Osteocyte (in vitro differentiated cells): Measurements from ENCODE around the gene MAP3K14. TPM values are rescaled to one million over a fixed set of nuclear protein-coding genes. Genes with fewer than 3 reads are reported as not detected.

ENCODE experiments used
- DNase-seq: peaks from one replicate; pipeline ENCODE4 v3.0.0; 2021; ENCODE audit warnings: mixed read lengths; ENCODE audit not compliant: unreplicated experiment; ENCODE audit errors: extremely low spot score
- H3K27ac Mint-ChIP-seq: one replicate; pipeline ENCODE4 v1.8.0; 2021; ENCODE audit warnings: mild to moderate bottlenecking, mixed read lengths; ENCODE audit not compliant: unreplicated experiment
- H3K27me3 Mint-ChIP-seq: one replicate; pipeline ENCODE4 v1.8.0; 2021; ENCODE audit warnings: mixed read lengths; ENCODE audit not compliant: unreplicated experiment
- H3K36me3 Mint-ChIP-seq: one replicate; pipeline ENCODE4 v1.8.0; 2021; ENCODE audit warnings: mixed read lengths; ENCODE audit not compliant: unreplicated experiment
- H3K4me1 Mint-ChIP-seq: one replicate; pipeline ENCODE4 v1.8.0; 2021; ENCODE audit warnings: mixed read lengths; ENCODE audit not compliant: unreplicated experiment
- H3K4me3 Mint-ChIP-seq: one replicate; pipeline ENCODE4 v1.8.0; 2021; ENCODE audit warnings: mild to moderate bottlenecking, moderate library complexity, mixed read lengths; ENCODE audit not compliant: unreplicated experiment
- H3K9me3 Mint-ChIP-seq: one replicate; pipeline ENCODE4 v1.8.0; 2021; ENCODE audit warnings: mixed read lengths; ENCODE audit not compliant: unreplicated experiment
- total RNA-seq: library from RNA; stranded (reverse); gene quantifications from 2 replicates; pipeline ENCODE4 v1.2.1, GENCODE V29; 2021
- TF ChIP-seq, protein P1 (sequence below): fragments of 200-600 bp; sonication (generic); IDR thresholded peaks from 2 replicates; pipeline ENCODE4 v1.5.0; 2021; ENCODE audit warnings: antibody characterized with exemption, mild to moderate bottlenecking, moderate library complexity

MAP3K14 gene
- total RNA-seq, 1 donor from 2014 or later: 13.2 TPM

DNA sequence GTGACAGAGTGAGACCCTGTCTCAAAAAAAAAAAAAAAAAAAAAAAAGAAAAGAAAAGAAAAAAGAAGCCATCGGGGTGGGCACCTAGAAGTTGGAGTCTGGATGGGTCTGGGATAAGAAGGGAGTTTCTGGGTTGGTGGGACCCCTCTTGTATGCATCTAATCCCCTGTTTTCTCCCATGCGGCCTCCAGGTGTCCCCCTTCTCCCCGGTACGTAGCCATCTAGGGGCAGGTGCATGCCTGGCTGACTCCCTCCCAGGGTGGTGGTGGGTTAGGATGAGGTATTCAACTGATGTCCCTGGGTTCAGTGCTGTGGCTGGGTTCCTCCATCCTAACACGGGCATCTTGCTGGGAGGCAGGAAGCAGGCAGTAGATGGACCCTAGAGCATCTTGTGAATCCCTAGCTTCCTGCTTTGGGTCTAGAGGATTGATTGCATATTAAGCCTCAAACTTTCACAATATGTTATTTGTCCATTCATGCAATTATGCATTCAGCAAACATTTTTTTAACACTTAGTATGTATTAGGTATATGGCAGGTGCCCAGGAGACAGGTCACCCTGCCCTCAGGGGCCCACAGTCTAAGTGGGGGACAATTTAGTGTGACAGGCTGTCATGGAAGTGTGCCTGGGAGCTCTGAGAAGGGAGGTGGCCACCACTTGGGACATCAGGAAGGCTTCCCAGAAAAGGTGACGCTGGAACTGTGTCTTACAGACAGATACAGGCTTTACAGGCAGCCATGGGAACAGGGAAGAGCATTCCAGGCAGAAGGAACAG, 82.0 kb downstream of the MAP3K14 start:
- Mint-ChIP-seq H3K27ac (no peak overlapping the region), H3K4me1 (peaks cover 13% of the 10 kb centered on the region), H3K9me3 (no peaks in the 10 kb centered on the region), H3K36me3 (no peaks in the 10 kb centered on the region), H3K4me3 (no peak overlapping the region), H3K27me3 (peaks cover 3% of the 10 kb centered on the region)
- DNase-seq: no peak
- TF ChIP-seq, protein P1, sequence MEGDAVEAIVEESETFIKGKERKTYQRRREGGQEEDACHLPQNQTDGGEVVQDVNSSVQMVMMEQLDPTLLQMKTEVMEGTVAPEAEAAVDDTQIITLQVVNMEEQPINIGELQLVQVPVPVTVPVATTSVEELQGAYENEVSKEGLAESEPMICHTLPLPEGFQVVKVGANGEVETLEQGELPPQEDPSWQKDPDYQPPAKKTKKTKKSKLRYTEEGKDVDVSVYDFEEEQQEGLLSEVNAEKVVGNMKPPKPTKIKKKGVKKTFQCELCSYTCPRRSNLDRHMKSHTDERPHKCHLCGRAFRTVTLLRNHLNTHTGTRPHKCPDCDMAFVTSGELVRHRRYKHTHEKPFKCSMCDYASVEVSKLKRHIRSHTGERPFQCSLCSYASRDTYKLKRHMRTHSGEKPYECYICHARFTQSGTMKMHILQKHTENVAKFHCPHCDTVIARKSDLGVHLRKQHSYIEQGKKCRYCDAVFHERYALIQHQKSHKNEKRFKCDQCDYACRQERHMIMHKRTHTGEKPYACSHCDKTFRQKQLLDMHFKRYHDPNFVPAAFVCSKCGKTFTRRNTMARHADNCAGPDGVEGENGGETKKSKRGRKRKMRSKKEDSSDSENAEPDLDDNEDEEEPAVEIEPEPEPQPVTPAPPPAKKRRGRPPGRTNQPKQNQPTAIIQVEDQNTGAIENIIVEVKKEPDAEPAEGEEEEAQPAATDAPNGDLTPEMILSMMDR: peak; percentile 37

DNA sequence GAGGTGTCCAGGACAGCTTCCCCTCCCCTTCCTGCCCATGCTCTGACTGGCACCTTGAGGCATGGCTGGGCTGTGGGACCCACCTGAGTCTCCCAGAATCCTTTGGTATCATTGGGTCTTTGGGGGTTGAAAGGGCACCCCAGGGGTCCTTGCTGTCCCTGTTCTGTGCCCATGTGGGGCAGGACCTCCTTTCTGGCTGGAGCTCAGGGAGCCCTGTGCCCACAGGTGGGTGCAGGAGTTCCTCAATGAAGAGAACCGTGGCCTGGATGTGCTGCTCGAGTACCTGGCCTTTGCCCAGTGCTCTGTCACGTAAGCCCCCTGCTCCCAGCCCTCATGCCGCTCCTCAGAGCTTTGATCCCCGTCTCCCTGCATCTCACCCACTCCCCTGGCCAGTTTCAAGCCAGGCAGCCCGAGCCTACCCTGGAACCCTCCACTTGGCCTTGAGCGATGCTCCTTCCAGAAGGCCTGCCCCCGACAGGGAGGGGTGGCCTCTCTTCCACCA, 83.3 kb downstream of the MAP3K14 start:
- no peak for DNase-seq
- H3K4me1 Mint-ChIP-seq: peaks cover 24% of the 10 kb centered on the region
- H3K4me3 Mint-ChIP-seq: no peak overlapping the region
- no peaks in the 10 kb centered on the region for H3K36me3 Mint-ChIP-seq
- peaks cover 3% of the 10 kb centered on the region for H3K27me3 Mint-ChIP-seq
- no peaks in the 10 kb centered on the region for H3K9me3 Mint-ChIP-seq
- H3K27ac Mint-ChIP-seq: no peak overlapping the region
- TF ChIP-seq, protein P1: no peak

DNA sequence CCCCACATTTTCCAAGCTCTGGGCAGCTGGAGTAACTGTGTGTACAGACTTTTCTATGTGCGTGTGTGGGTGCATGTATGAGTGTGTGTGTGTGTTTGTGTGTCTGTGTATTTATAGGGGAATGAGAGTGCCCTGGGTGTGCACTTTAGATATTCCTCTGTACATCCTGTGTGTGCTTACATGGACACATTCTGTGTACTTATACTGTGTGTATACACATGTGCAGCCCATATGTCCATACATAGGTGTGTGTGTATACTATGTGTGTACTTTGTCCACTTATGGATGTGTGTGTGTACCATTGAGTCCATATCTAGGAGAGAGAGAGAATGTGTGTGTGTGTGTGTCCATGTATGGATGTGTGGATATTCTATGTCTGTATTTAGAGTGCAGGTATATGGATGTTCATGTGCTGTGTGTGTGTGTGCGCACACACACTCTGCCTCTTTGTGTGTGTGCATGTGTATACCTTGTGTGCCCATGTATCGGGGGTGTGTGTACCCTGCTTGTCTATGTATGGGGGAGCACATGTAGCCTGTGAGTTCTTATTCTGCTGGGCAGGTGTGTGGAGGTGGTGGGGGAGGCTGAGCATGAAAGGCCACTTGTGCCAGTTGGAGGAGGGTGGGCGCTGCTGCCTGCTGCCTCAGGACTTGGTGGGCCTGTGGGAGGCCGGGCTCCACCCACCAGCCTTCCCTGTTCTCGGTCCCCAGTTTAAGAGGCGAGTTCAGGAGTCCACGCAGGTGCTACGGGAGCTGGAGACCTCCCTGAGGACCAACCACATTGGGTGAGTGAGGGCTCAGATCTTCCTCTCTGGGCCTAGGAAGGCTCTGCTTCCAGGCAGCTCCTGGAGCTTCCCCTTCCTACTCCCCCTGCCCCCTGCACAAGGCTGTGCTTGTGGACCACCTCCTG, 84.1 kb downstream of the MAP3K14 start:
- TF ChIP-seq, protein P1: no peak
- Mint-ChIP-seq H3K27me3 (peaks cover 3% of the 10 kb centered on the region), H3K4me3 (no peak overlapping the region), H3K4me1 (peaks cover 27% of the 10 kb centered on the region), H3K36me3 (no peaks in the 10 kb centered on the region), H3K27ac (no peak overlapping the region), H3K9me3 (no peaks in the 10 kb centered on the region)
- no peak for DNase-seq

DNA sequence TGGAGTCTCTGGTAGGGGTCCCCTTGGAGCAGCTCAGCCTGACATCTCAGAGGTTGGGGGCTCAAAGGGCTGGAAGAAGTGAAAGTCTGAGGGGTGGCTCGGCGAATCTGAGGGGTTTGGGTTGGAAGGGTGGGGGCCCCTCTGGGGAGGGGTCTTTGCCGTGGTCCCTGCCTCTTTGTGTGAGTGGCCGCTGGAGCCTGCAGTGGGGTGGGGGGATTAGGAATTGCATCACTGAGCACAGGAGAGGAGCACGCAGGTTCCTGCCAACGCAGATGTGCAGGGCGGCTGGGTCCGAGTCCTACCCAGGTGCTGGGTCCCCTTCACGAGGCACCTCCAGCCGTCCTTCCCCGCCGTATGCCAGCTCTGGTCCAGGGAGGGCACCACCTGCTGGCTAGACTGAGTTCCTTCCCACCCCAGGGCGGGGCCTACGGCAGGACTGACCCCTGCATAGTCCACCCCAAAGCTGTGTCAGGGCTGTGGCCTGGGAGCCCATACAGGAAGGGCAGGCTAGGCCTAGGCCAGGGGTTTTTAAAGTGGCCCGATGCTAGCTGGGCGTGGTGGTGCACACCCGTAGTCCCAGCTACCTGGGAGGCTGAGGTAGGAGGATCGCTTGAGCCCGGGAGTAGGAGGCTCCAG, 85.2 kb downstream of the MAP3K14 start:
- no peak overlapping the region for H3K4me3 Mint-ChIP-seq
- H3K9me3 Mint-ChIP-seq: no peaks in the 10 kb centered on the region
- peaks cover 34% of the 10 kb centered on the region for H3K4me1 Mint-ChIP-seq
- no peak overlapping the region for H3K27ac Mint-ChIP-seq
- no peaks in the 10 kb centered on the region for H3K36me3 Mint-ChIP-seq
- H3K27me3 Mint-ChIP-seq: no peaks in the 10 kb centered on the region
- TF ChIP-seq, protein P1: peak; percentile 36
- no peak for DNase-seq
